NB4 (cell line): ENCODE results near the gene KLK8.

Source experiments
- CTCF ChIP-seq: IDR thresholded peaks from one replicate; pipeline ENCODE4 v1.5.1; 2012; ENCODE audit warnings: low read depth, low read length
- MAX ChIP-seq: IDR thresholded peaks from 2 replicates; pipeline ENCODE4 v1.6.1; 2011; ENCODE audit warnings: low read depth, low read length
- MYC ChIP-seq: IDR thresholded peaks from 2 replicates; pipeline ENCODE4 v1.6.1; 2011; ENCODE audit warnings: low read depth, low read length
- POLR2A ChIP-seq: IDR thresholded peaks from 2 replicates; pipeline ENCODE4 v1.6.1; 2011; ENCODE audit warnings: mild to moderate bottlenecking; ENCODE audit not compliant: insufficient read length; ENCODE audit errors: extremely low read depth

GRCh38 chr19:51025809-51026553 lies 24.6 kb upstream of the KLK8 start:
- TF ChIP-seq CTCF (no peak), MYC (no peak), POLR2A (no peak), MAX (no peak)
